ENCODE data around the gene NHERF2.
A peak's percentile ranks its signal among the peaks of the same experiment; 100 is the strongest.

Gene NHERF2

GRCh38 chr16:2042171-2042985, 15.7 kb downstream of the NHERF2 start:
- no peak for DNase-seq

- DNase-seq, result no peak
Observed at GRCh38 chr16:2042986-2043666, 16.4 kb downstream of the NHERF2 start.

GRCh38 chr16:2043667-2044451, 17.2 kb downstream of the NHERF2 start:
- DNase-seq, result no peak

- no peak for DNase-seq
Observed at GRCh38 chr16:2044541-2044940, 17.8 kb downstream of the NHERF2 start.

- DNase-seq, result no peak
Observed at GRCh38 chr16:2045965-2046892, 19.5 kb downstream of the NHERF2 start.

- no peak for DNase-seq
Observed at GRCh38 chr16:2046893-2047329, 20.2 kb downstream of the NHERF2 start.

- peak; percentile 93 for DNase-seq
Observed at GRCh38 chr16:2047330-2048115, 20.8 kb downstream of the NHERF2 start, which contains the start of the genes NTHL1 and TSC2. Gene NTHL1 (minus strand): TSS chr16:2047834. CDS start chr16:2047823, 11 bp downstream. Gene TSC2 (plus strand): TSS chr16:2047985. CDS start chr16:2048616, 631 bp downstream.

- DNase-seq, result no peak
Observed at GRCh38 chr16:2048116-2048543, 21.4 kb downstream of the NHERF2 start.

GRCh38 chr16:2053211-2053610, 26.5 kb downstream of the NHERF2 start:
- no peak for DNase-seq

- DNase-seq, result no peak
Observed at GRCh38 chr16:2053897-2054296, 27.2 kb downstream of the NHERF2 start.

GRCh38 chr16:2054543-2055245, 28.0 kb downstream of the NHERF2 start:
- no peak for DNase-seq

GRCh38 chr16:2056077-2056476, 29.4 kb downstream of the NHERF2 start:
- no peak for DNase-seq

GRCh38 chr16:2056681-2057407, 30.1 kb downstream of the NHERF2 start:
- no peak for DNase-seq

- DNase-seq, result no peak
Observed at GRCh38 chr16:2057438-2057837, 30.7 kb downstream of the NHERF2 start.

GRCh38 chr16:2058420-2058819, 31.7 kb downstream of the NHERF2 start:
- no peak for DNase-seq

- no peak for DNase-seq
Observed at GRCh38 chr16:2058872-2059271, 32.2 kb downstream of the NHERF2 start.

GRCh38 chr16:2060346-2060745, 33.6 kb downstream of the NHERF2 start:
- no peak for DNase-seq

- DNase-seq, result no peak
Observed at GRCh38 chr16:2061023-2061422, 34.3 kb downstream of the NHERF2 start.

GRCh38 chr16:2061526-2061925, 34.8 kb downstream of the NHERF2 start:
- DNase-seq, result no peak

GRCh38 chr16:2062801-2063200, 36.1 kb downstream of the NHERF2 start:
- no peak for DNase-seq

Measured in CD4-positive, alpha-beta T cell treated with Interleukin-10 for 1 hour (primary cell).